Liver (tissue), 9 donors: ENCODE results near the gene CEP78. TPM values are rescaled to one million over a fixed set of nuclear protein-coding genes. Genes with fewer than 3 reads are reported as not detected.
A peak's percentile ranks its signal among the peaks of the same experiment; 100 is the strongest.

ENCODE experiments used
- DNase-seq: peaks from one replicate; pipeline ENCODE4 v3.0.0-alpha.2; 2017; ENCODE audit warnings: low spot score
- H3K27ac ChIP-seq, 2 donors: one replicate each; pipeline ENCODE4 v1.7.0; 2013; ENCODE audit warnings: inconsistent platforms in 2 of 2, low read length in 2 of 2, control low read depth in 1 of 2, low read depth in 1 of 2, mild to moderate bottlenecking in 1 of 2
- H3K27me3 ChIP-seq, 4 donors: one replicate each; pipeline versions ENCODE4 v1.6.1 to v1.7.0; 2013; ENCODE audit warnings: low read length in 3 of 4, inconsistent platforms in 1 of 4, mild to moderate bottlenecking in 1 of 4, moderate library complexity in 1 of 4; ENCODE audit not compliant: control insufficient read depth in 4 of 4, insufficient read depth in 4 of 4
- H3K36me3 ChIP-seq, 4 donors: one replicate each; pipeline versions ENCODE4 v1.6.1 to v1.7.0; 2013; ENCODE audit warnings: low read length in 3 of 4, mild to moderate bottlenecking in 3 of 4, low read depth in 1 of 4, moderate library complexity in 1 of 4; ENCODE audit not compliant: control insufficient read depth in 4 of 4, insufficient read depth in 3 of 4
- H3K4me1 ChIP-seq, 4 donors: one replicate each; pipeline versions ENCODE4 v1.6.1 to v1.7.0; 2013; ENCODE audit warnings: low read length in 3 of 4, mild to moderate bottlenecking in 3 of 4, moderate library complexity in 1 of 4; ENCODE audit not compliant: control insufficient read depth in 4 of 4, insufficient read depth in 4 of 4
- H3K4me3 ChIP-seq, 3 donors: one replicate each; pipeline versions ENCODE4 v1.6.1 to v1.7.0; 2013; ENCODE audit warnings: low read length in 3 of 3, control low read depth in 1 of 3, low read depth in 1 of 3, mild to moderate bottlenecking in 1 of 3
- H3K9ac ChIP-seq, 2 donors: one replicate each; pipeline ENCODE4 v1.7.0; 2013; ENCODE audit warnings: low read length in 2 of 2, mild to moderate bottlenecking in 2 of 2, moderate library complexity in 2 of 2, control low read depth in 1 of 2, low read depth in 1 of 2
- H3K9me3 ChIP-seq, 4 donors: one replicate each; pipeline versions ENCODE4 v1.6.1 to v1.7.0; 2013; ENCODE audit warnings: low read length in 3 of 4; ENCODE audit not compliant: control insufficient read depth in 4 of 4
- EGR1 ChIP-seq, 2 donors: IDR thresholded peaks; 2 replicates each; pipeline ENCODE4 v1.6.1; 2016 to 2018; ENCODE audit warnings: antibody characterized with exemption in 2 of 2, low read depth in 2 of 2
- FOXA1 ChIP-seq: IDR thresholded peaks from 2 replicates; pipeline ENCODE4 v1.6.1; 2016; ENCODE audit warnings: antibody characterized with exemption
- FOXA2 ChIP-seq: IDR thresholded peaks from 2 replicates; pipeline ENCODE4 v1.6.1; 2016; ENCODE audit warnings: antibody characterized with exemption
- GABPA ChIP-seq, 2 donors: IDR thresholded peaks in 1 of 2; conservative IDR thresholded peaks in 1 of 2; 2 replicates each; pipeline ENCODE4 v1.6.1; 2016; ENCODE audit warnings: antibody characterized with exemption in 2 of 2, mild to moderate bottlenecking in 1 of 2, moderate library complexity in 1 of 2
- HNF4A ChIP-seq, 2 donors: conservative IDR thresholded peaks; 2 replicates each; pipeline ENCODE4 v1.6.1; 2016; ENCODE audit warnings: antibody characterized with exemption in 2 of 2, mild to moderate bottlenecking in 2 of 2
- HNF4G ChIP-seq: IDR thresholded peaks from 2 replicates; pipeline ENCODE4 v1.6.1; 2016; ENCODE audit warnings: antibody characterized with exemption
- JUND ChIP-seq, 2 donors: IDR thresholded peaks; 2 replicates each; pipeline ENCODE4 v1.6.1; 2016; ENCODE audit warnings: antibody characterized with exemption in 2 of 2
- NR2F2 ChIP-seq: IDR thresholded peaks from 2 replicates; pipeline ENCODE4 v1.6.1; 2016; ENCODE audit warnings: antibody characterized with exemption
- RAD21 ChIP-seq, 2 donors: IDR thresholded peaks; 2 replicates each; pipeline ENCODE4 v1.6.1; 2016; ENCODE audit warnings: antibody characterized with exemption in 2 of 2, mild to moderate bottlenecking in 2 of 2
- RXRA ChIP-seq, 2 donors: IDR thresholded peaks; 2 replicates each; pipeline ENCODE4 v1.6.1; 2017 to 2018; ENCODE audit warnings: antibody characterized with exemption in 2 of 2, mild to moderate bottlenecking in 1 of 2
- SP1 ChIP-seq: IDR thresholded peaks from 2 replicates; pipeline ENCODE4 v1.6.1; 2018; ENCODE audit warnings: antibody characterized with exemption, mild to moderate bottlenecking
- TAF1 ChIP-seq: conservative IDR thresholded peaks from 2 replicates; pipeline ENCODE4 v1.6.1; 2016; ENCODE audit warnings: antibody characterized with exemption, mild to moderate bottlenecking
- YY1 ChIP-seq: IDR thresholded peaks from 2 replicates; pipeline ENCODE4 v1.6.1; 2016; ENCODE audit warnings: antibody characterized with exemption, mild to moderate bottlenecking
- WGBS: extraction: QIAGEN DNeasy Blood & Tissue Kit; methylation state at CpG from one replicate; pipeline ENCODE4 v1.1.7; 2013; 5-methylcytosine and 5-hydroxymethylcytosine counted together
- polyA plus RNA-seq, 2 donors: library from polyadenylated mRNA; stranded (reverse) in 1 of 2; unstranded in 1 of 2; fragments of 200-250 nt in 1 of 2; fragments of >200 nt in 1 of 2; fragmentation: Nextera tagmentation in 1 of 2; extraction: Ambion mirVana in 1 of 2; gene quantifications; one replicate each; pipeline versions ENCODE4 v1.2.1 to v1.2.3, GENCODE V29; 2013 to 2015
- total RNA-seq, 2 donors: library from RNA; depleted of rRNA; stranded (reverse); fragments of >200 nt; gene quantifications; one replicate each; pipeline ENCODE4 v1.2.3, GENCODE V29; 2014
- TF ChIP-seq, protein P1 (sequence below): IDR thresholded peaks from 2 replicates; pipeline ENCODE4 v1.6.1; 2016; ENCODE audit warnings: antibody characterized with exemption
- TF ChIP-seq, protein P2 (sequence below): fragments of 150-350 bp; IDR thresholded peaks from 2 replicates; pipeline ENCODE4 v1.5.1; 2017; ENCODE audit warnings: improper control_type of control experiment, low read depth, low read length; ENCODE audit not compliant: missing input control
- TF ChIP-seq, protein P3 (sequence below): IDR thresholded peaks from 2 replicates; pipeline ENCODE4 v1.6.1; 2016; ENCODE audit warnings: antibody characterized with exemption, mild to moderate bottlenecking
- TF ChIP-seq, protein P4 (sequence below): IDR thresholded peaks from 2 replicates; pipeline ENCODE4 v1.6.1; 2016; ENCODE audit warnings: antibody characterized with exemption
- TF ChIP-seq, protein P5 (sequence below): IDR thresholded peaks from 2 replicates; pipeline ENCODE4 v1.6.1; 2016; ENCODE audit warnings: antibody characterized with exemption
- donor health status: healthy.
- donor health status: healthy.
- donor health status: healthy.
- donor health status: healthy.
- donor health status: healthy.

Gene CEP78, protein sequence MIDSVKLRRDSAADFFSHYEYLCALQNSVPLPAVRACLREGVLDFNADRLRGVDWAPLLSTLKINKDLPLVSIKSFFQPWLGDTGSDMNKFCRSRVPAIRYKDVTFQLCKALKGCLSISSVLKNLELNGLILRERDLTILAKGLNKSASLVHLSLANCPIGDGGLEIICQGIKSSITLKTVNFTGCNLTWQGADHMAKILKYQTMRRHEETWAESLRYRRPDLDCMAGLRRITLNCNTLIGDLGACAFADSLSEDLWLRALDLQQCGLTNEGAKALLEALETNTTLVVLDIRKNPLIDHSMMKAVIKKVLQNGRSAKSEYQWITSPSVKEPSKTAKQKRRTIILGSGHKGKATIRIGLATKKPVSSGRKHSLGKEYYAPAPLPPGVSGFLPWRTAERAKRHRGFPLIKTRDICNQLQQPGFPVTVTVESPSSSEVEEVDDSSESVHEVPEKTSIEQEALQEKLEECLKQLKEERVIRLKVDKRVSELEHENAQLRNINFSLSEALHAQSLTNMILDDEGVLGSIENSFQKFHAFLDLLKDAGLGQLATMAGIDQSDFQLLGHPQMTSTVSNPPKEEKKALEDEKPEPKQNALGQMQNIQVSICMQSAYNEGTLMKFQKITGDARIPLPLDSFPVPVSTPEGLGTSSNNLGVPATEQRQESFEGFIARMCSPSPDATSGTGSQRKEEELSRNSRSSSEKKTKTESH
- total RNA-seq (10 to 100 TPM in 1 of 2 donors, 1 to 10 TPM in 1; 8.9 to 12.0 TPM), polyA plus RNA-seq (1 to 10 TPM; 2.6 to 3.9 TPM)

DNA sequence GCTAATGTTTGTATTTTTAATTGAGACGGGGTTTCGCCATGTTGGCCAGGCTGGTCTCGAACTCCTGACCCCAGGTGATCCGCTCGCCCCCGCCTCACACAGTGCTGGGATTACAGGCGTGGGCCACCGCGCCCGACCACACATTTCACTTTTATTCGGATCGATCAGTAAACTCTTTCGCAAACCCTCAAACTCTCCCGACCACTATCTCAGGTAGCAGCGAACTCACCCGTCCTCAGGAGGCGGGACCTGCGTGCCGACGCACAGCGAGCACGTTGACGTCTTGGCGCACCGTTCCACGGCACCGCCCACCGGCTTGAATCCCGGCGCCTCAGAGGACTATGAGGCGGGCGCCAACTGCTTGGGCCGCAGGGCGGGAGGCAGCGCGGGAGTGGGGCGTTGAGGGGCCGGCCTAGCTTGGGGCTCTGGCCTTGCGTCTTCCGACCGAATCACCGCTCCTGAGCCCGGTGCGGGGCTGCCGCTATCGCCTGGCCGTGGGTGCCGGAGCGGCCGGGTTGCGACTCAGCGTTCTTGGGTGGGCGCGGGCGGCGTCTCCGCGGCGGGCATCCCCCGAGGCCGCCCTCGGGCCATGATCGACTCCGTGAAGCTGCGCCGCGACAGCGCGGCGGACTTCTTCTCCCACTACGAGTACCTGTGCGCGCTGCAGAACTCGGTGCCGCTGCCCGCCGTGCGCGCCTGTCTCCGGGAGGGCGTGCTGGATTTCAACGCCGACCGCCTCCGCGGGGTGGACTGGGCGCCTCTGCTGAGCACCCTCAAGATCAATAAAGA lies at the start of gene CEP78:
TSS of gene CEP78 (plus strand) at position 314 of the 789 bp plus-strand sequence. CDS start at position 590, 276 bp downstream.
- peak; percentile 87 to 89 for TF ChIP-seq RXRA (IDR thresholded peaks at IDR 0.05)
- TF ChIP-seq, protein P1, sequence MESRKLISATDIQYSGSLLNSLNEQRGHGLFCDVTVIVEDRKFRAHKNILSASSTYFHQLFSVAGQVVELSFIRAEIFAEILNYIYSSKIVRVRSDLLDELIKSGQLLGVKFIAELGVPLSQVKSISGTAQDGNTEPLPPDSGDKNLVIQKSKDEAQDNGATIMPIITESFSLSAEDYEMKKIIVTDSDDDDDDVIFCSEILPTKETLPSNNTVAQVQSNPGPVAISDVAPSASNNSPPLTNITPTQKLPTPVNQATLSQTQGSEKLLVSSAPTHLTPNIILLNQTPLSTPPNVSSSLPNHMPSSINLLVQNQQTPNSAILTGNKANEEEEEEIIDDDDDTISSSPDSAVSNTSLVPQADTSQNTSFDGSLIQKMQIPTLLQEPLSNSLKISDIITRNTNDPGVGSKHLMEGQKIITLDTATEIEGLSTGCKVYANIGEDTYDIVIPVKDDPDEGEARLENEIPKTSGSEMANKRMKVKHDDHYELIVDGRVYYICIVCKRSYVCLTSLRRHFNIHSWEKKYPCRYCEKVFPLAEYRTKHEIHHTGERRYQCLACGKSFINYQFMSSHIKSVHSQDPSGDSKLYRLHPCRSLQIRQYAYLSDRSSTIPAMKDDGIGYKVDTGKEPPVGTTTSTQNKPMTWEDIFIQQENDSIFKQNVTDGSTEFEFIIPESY, result no peak
- peak; percentile 19 for TF ChIP-seq FOXA2
- TF ChIP-seq TAF1, result no peak
- TF ChIP-seq RAD21 (IDR thresholded peaks at IDR 0.05), result peak; percentile 25 to 51
- TF ChIP-seq FOXA1, result peak; percentile 24
- peak; percentile 59 to 76 for TF ChIP-seq JUND (IDR thresholded peaks at IDR 0.05)
- peak; percentile 72 for TF ChIP-seq SP1
- no peak for TF ChIP-seq GABPA (IDR thresholded peaks at IDR 0.05 in 1 of 2, conservative IDR thresholded peaks at IDR 0.05 in 1 of 2)
- peak; percentile 55 to 61 for TF ChIP-seq HNF4A (conservative IDR thresholded peaks at IDR 0.05)
- TF ChIP-seq, protein P2, sequence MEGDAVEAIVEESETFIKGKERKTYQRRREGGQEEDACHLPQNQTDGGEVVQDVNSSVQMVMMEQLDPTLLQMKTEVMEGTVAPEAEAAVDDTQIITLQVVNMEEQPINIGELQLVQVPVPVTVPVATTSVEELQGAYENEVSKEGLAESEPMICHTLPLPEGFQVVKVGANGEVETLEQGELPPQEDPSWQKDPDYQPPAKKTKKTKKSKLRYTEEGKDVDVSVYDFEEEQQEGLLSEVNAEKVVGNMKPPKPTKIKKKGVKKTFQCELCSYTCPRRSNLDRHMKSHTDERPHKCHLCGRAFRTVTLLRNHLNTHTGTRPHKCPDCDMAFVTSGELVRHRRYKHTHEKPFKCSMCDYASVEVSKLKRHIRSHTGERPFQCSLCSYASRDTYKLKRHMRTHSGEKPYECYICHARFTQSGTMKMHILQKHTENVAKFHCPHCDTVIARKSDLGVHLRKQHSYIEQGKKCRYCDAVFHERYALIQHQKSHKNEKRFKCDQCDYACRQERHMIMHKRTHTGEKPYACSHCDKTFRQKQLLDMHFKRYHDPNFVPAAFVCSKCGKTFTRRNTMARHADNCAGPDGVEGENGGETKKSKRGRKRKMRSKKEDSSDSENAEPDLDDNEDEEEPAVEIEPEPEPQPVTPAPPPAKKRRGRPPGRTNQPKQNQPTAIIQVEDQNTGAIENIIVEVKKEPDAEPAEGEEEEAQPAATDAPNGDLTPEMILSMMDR, result no peak
- TF ChIP-seq, protein P3, sequence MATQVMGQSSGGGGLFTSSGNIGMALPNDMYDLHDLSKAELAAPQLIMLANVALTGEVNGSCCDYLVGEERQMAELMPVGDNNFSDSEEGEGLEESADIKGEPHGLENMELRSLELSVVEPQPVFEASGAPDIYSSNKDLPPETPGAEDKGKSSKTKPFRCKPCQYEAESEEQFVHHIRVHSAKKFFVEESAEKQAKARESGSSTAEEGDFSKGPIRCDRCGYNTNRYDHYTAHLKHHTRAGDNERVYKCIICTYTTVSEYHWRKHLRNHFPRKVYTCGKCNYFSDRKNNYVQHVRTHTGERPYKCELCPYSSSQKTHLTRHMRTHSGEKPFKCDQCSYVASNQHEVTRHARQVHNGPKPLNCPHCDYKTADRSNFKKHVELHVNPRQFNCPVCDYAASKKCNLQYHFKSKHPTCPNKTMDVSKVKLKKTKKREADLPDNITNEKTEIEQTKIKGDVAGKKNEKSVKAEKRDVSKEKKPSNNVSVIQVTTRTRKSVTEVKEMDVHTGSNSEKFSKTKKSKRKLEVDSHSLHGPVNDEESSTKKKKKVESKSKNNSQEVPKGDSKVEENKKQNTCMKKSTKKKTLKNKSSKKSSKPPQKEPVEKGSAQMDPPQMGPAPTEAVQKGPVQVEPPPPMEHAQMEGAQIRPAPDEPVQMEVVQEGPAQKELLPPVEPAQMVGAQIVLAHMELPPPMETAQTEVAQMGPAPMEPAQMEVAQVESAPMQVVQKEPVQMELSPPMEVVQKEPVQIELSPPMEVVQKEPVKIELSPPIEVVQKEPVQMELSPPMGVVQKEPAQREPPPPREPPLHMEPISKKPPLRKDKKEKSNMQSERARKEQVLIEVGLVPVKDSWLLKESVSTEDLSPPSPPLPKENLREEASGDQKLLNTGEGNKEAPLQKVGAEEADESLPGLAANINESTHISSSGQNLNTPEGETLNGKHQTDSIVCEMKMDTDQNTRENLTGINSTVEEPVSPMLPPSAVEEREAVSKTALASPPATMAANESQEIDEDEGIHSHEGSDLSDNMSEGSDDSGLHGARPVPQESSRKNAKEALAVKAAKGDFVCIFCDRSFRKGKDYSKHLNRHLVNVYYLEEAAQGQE, result peak; percentile 64
- TF ChIP-seq, protein P4, sequence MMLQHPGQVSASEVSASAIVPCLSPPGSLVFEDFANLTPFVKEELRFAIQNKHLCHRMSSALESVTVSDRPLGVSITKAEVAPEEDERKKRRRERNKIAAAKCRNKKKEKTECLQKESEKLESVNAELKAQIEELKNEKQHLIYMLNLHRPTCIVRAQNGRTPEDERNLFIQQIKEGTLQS, result peak; percentile 63
- no peak for TF ChIP-seq HNF4G
- peak; percentile 64 to 88 for TF ChIP-seq EGR1 (IDR thresholded peaks at IDR 0.05; ENCODE audit: low read depth in 2 of 2)
- TF ChIP-seq, protein P5, sequence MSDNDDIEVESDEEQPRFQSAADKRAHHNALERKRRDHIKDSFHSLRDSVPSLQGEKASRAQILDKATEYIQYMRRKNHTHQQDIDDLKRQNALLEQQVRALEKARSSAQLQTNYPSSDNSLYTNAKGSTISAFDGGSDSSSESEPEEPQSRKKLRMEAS, result no peak
- peak; percentile 71 for TF ChIP-seq YY1
- peak; percentile 18 for TF ChIP-seq NR2F2
- Histone ChIP-seq H3K27me3 (no peaks in the 10 kb centered on the region), H3K9ac (peak within 1 kb of the TSS; percentile 69 to 70), H3K4me3 (peak within 1 kb of the TSS; percentile 60 to 75 (median 74)), H3K9me3 (no peaks in the 10 kb centered on the region), H3K27ac (peak within 1 kb of the TSS; percentile 73 to 75), H3K4me1 (peaks cover 0 to 14% (median 6%) of the 10 kb centered on the region in 4 donors), H3K36me3 (no peaks in the 10 kb centered on the region)
- under 1% methylated on average over 87 of the region's 87 CpGs for WGBS
- peak; percentile 91 for DNase-seq
